Subcutaneous abdominal adipose tissue (tissue), 5 donors: ENCODE results near the gene CEACAM8.
"Not testable (repeated sequence)": the region's sequence is repeated elsewhere in the genome, so short reads cannot be mapped to it uniquely, and the experiment has no call there.

Source experiments
- H3K27ac ChIP-seq: one replicate; pipeline ENCODE4 v1.7.0; 2013; ENCODE audit warnings: low read depth, mild to moderate bottlenecking, inconsistent platforms, low read length, moderate library complexity
- H3K27me3 ChIP-seq, 5 donors: one replicate each; pipeline ENCODE4 v1.7.0; 2013; ENCODE audit warnings: low read length in 5 of 5, inconsistent platforms in 1 of 5; ENCODE audit not compliant: control insufficient read depth in 5 of 5, insufficient read depth in 4 of 5
- H3K36me3 ChIP-seq, 5 donors: one replicate each; pipeline ENCODE4 v1.7.0; 2013; ENCODE audit warnings: low read length in 5 of 5; ENCODE audit not compliant: control insufficient read depth in 5 of 5, insufficient read depth in 5 of 5
- H3K4me1 ChIP-seq, 5 donors: one replicate each; pipeline ENCODE4 v1.7.0; 2013; ENCODE audit warnings: low read length in 5 of 5, mild to moderate bottlenecking in 3 of 5, moderate library complexity in 1 of 5; ENCODE audit not compliant: control insufficient read depth in 5 of 5, insufficient read depth in 5 of 5
- H3K4me3 ChIP-seq, 5 donors: one replicate each; pipeline ENCODE4 v1.7.0; 2013; ENCODE audit warnings: low read length in 5 of 5, low read depth in 1 of 5
- H3K9ac ChIP-seq, 5 donors: one replicate each; pipeline ENCODE4 v1.7.0; 2013; ENCODE audit warnings: low read length in 5 of 5, mild to moderate bottlenecking in 4 of 5, moderate library complexity in 3 of 5
- H3K9me3 ChIP-seq, 5 donors: one replicate each; pipeline ENCODE4 v1.7.0; 2013; ENCODE audit warnings: low read length in 5 of 5; ENCODE audit not compliant: control insufficient read depth in 5 of 5
- donor health status: healthy.
- donor health status: healthy.
- donor health status: healthy.
- donor health status: healthy.
- donor health status: healthy.

The CEACAM8 gene

DNA sequence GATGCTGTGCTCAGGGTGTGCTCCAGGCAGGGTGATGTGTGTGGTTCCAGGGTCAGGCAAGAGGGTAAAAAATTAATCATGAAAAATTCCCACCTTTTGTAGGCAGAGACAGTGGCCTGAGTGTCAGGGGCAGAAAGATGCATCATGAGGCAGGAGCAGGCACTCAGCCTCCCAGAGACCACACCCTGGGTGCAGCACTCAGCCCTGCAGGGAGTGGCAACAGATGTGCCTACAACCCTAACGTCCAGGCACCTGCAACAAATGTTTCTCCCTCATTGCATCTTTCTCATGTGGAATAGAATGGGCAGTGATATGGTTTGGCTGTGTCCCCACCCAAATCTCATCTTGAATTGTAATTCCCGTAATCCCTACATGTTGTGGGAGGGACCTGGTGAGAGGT, 46.8 kb downstream of the CEACAM8 start:
- no peak overlapping the region for H3K27ac ChIP-seq
- H3K27me3 ChIP-seq: peaks cover 0 to 6% (median 0%) of the 10 kb centered on the region in 5 donors

DNA sequence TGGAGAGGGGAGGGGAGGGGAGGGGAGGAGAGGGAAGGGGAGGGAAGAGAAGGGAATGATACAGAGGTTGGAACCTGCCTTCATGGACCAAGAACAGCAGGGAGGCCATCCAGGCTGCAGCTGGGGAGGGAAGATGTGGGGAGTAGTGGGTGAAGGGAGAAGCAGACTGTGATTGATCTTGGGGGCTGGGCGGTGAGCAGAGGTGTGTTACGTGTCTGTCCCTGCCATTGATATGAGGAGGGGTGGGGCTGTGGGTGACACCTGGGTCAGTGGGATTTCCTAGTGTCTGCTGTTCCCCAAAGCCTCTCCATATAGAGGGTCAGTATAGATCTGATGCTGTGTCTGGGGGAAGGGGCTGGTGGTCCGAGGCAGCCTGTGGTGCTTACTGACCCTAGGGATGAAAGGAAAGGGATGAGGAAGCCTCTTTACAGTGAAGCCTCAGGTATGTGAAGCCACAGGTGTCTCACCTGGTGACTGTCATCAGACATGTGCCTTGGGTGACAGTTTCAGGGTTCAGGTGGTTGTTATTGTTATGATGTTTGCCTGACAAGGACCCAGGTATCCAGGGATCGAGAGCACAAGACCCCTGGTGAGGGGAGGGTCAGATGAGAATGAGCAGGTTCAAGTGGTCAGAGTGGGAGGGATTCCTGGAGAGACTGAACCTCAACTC, 47.8 kb downstream of the CEACAM8 start:
- Histone ChIP-seq H3K4me1 (peaks cover 0 to 2% (median 0%) of the 10 kb centered on the region in 5 donors), H3K27me3 (peaks cover 0 to 6% (median 0%) of the 10 kb centered on the region in 5 donors), H3K27ac (no peak overlapping the region), H3K9ac (no peak overlapping the region), H3K9me3 (peaks cover 0 to 3% (median 0%) of the 10 kb centered on the region in 5 donors), H3K4me3 (no peak overlapping the region), H3K36me3 (peaks cover 0 to 2% (median 0%) of the 10 kb centered on the region in 5 donors)

More for the DNA sequence above, 46.8 kb downstream of the CEACAM8 start:
- H3K36me3 ChIP-seq: peaks cover 0 to 2% (median 0%) of the 10 kb centered on the region in 5 donors
- H3K4me1 ChIP-seq: peaks cover under 1 to 6% (median 5%) of the 10 kb centered on the region in 5 donors
- no peak overlapping the region for H3K9ac ChIP-seq
- H3K9me3 ChIP-seq: peaks cover 0 to 3% (median 0%) of the 10 kb centered on the region in 5 donors
- no peak overlapping the region for H3K4me3 ChIP-seq

DNA sequence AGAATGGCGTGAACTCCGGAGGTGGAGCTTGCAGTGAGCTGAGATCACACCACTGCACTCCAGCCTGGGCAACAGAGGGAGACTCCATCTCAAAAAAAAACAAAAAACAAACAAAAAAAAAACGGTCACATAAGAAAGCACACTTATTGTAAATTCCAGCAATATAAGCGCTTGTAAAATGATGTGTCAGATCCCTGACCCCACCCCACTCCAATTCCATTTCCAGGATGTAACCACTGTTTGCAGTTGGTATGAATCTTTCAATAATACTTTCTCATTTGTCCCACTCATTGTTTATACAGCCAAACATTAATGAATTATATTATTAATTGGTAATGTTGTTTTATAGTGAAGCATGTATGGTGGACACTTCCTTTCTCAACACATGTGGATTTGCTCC, 50.6 kb downstream of the CEACAM8 start:
- peaks cover 2 to 13% (median 9%) of the 10 kb centered on the region in 5 donors for H3K4me1 ChIP-seq

DNA sequence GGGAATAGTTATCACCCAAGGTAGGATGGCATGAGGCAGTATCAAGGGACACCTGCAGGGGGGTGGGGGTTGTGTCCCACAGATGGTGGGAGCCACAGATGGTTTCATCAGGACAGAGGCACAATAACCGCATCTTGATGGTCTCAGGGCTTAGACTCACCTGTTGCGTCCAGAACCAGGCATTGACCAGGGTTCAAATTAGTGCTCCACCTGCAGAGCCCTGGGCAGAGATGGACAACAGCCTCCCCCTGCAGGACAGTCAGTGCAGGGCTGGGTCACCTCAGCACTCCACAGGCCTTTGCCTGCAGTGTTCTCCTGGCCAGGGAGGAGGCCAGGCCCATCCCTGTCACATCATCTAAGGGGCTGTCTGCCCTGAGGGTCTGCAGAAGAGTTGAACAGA, 51.9 kb downstream of the CEACAM8 start:
- Histone ChIP-seq H3K27me3 (peaks cover 0 to 6% (median 0%) of the 10 kb centered on the region in 5 donors), H3K36me3 (peaks cover 0 to 2% (median 0%) of the 10 kb centered on the region in 5 donors), H3K4me3 (no peak overlapping the region), H3K4me1 (peaks cover 0 to 19% (median 16%) of the 10 kb centered on the region in 5 donors), H3K9me3 (peaks cover 0 to 5% (median 0%) of the 10 kb centered on the region in 5 donors), H3K27ac (no peak overlapping the region), H3K9ac (no peak overlapping the region)

More for the DNA sequence above, 50.6 kb downstream of the CEACAM8 start:
- H3K36me3 ChIP-seq: peaks cover 0 to 2% (median 0%) of the 10 kb centered on the region in 5 donors
- peaks cover 0 to 5% (median 0%) of the 10 kb centered on the region in 5 donors for H3K9me3 ChIP-seq
- H3K27me3 ChIP-seq: peaks cover 0 to 6% (median 0%) of the 10 kb centered on the region in 5 donors
- no peak overlapping the region for H3K27ac ChIP-seq
- no peak overlapping the region for H3K4me3 ChIP-seq
- H3K9ac ChIP-seq: no peak overlapping the region

DNA sequence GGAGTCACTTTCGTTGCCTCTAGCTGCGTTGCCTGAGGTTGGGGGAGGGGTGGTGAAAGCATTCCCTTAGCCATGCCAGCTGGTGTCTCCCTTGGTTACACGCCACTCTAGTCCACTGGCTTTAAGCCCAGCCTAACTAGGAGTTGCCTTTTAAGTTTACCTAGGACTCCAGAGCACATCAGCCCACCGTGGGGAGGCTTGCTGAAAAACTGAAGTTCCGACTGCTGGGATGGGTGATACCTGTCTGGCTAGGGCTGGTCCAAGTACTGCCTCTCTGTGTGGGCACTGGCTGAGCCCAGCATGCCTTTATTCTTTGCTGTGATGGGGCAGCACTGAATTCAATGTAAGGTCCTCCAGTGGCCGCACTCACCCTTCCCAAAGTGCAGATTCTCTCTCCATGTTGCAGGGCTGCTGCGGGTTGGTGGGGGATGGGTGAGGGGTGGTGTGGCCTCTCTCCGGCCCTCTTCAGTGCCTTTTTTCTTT, 54.6 kb downstream of the CEACAM8 start:
- Histone ChIP-seq H3K27me3 (no peaks in the 10 kb centered on the region), H3K4me3 (no peak overlapping the region), H3K9me3 (peaks cover 0 to 5% (median 0%) of the 10 kb centered on the region in 5 donors), H3K9ac (no peak overlapping the region), H3K27ac (no peak overlapping the region), H3K36me3 (no peaks in the 10 kb centered on the region), H3K4me1 (peaks cover 0 to 19% (median 16%) of the 10 kb centered on the region in 5 donors)

DNA sequence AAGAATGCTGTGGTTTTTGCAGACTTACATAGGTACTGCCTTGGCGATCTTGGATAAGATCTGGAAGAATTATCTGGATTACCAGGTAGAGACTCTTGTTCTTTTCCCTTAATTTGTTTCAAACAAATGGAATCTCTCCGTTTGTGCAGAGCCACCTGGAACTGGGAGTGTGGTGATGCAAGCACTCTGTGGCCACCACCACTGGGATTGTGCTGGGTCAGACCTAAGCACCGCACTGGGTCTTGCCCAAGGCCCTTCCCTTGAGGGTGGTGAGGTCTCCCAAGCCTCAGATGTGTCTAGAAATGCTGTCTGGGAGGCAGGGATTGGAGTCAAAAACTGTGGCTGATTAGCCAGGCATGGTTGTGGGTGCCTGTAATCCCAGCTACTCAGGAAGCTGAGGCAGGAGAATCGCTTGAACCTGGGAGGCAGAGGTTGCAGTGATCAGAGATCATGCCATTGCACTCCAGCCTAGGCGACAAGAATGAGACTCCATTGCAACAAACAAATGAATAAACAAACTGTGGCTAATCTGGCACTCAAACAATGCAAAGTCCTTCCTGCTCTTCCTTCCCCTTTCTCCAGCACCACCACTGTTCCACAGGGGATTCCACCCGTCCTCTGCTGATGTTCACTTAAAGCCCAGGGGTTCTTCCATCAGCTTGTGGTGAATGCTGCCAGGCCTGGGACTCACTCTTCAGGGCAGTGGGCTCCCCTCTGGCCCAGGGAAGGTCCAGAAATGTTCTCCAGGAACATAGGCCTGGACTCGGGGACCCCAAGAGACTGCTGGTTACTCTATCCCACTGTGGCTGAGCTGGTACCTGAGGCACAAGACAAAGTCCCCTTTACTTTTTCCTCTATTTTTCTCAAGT, 55.6 kb downstream of the CEACAM8 start:
- Histone ChIP-seq H3K9me3 (peaks cover 0 to 5% (median 0%) of the 10 kb centered on the region in 5 donors), H3K27ac (no peak overlapping the region), H3K36me3 (no peaks in the 10 kb centered on the region), H3K27me3 (no peaks in the 10 kb centered on the region), H3K4me1 (peaks cover 0 to 19% (median 16%) of the 10 kb centered on the region in 5 donors), H3K9ac (no peak overlapping the region), H3K4me3 (no peak overlapping the region)

DNA sequence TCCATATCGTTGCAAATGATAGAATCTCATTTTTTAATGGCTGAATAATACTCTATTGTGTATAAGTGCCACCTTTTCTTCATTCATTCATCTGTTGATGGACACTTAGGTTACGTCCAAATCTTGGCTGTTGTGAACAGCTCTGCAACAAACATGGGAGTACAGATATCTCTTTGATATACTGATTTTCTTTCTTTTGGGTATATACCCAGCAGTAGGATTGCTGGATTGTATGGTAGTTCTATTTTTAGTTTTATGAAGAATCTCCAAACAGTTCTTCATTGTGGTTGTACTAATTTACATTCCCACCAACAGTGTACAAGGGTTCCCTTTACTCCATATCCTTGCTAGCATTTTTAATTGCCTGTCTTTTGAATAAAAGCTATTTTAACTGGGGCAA, 59.4 kb downstream of the CEACAM8 start:
- H3K9ac ChIP-seq: not testable (repeated sequence)

DNA sequence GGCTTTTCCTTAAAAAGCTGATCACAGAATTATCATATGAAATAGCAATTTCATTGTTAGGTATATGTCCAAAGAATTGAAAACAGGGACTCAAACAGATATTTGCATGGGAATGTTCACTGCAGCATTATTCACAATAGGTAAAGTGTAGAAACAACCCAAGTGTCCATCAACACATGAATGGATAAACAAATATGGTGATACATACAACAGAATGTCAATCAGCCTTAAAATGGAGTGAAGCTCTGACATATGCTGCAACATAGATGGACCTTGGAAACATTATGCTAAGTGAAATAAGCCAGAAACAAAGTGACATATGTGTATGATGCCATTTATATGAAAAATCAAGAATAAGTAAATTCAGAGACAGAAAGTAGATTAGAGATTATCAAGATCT, 60.3 kb downstream of the CEACAM8 start:
- Histone ChIP-seq H3K9ac (no peak overlapping the region), H3K27ac (no peak overlapping the region), H3K9me3 (no peaks in the 10 kb centered on the region), H3K36me3 (peaks cover 3 to 9% (median 6%) of the 10 kb centered on the region in 5 donors), H3K27me3 (no peaks in the 10 kb centered on the region), H3K4me3 (no peak overlapping the region), H3K4me1 (peaks cover 0 to 11% (median 8%) of the 10 kb centered on the region in 5 donors)

More for the DNA sequence above, 59.4 kb downstream of the CEACAM8 start:
- H3K9me3 ChIP-seq, H3K27me3 ChIP-seq, H3K4me3 ChIP-seq, H3K36me3 ChIP-seq, H3K27ac ChIP-seq: not testable (repeated sequence)
- peaks cover 0 to 18% (median 16%) of the 10 kb centered on the region in 5 donors for H3K4me1 ChIP-seq

DNA sequence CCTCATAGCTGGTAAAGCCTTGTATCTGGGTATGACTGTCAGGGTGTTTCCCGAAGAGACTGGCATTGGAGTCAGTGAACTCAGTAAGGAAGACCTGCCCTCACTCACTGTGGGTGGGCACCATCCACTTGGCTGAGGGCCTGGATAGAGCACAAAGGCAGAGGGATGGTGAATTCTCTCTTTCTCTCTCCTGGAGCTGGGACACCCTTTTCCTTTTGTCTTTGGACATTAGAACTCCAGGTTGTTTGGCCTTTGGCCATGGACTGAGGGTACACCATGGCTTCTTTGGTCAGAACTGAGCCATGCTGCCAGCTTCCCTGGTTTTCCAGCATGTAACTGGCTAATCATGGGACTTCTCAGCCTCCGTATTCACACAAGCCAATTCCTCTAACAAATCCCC, 61.8 kb downstream of the CEACAM8 start:
- Histone ChIP-seq H3K27me3 (no peaks in the 10 kb centered on the region), H3K4me3 (no peak overlapping the region), H3K9me3 (no peaks in the 10 kb centered on the region), H3K27ac (no peak overlapping the region), H3K9ac (no peak overlapping the region), H3K36me3 (peaks cover 3 to 9% (median 6%) of the 10 kb centered on the region in 5 donors), H3K4me1 (peaks cover 2 to 16% (median 14%) of the 10 kb centered on the region in 5 donors)
